Gastroesophageal sphincter (tissue), 3 donors: Measurements from ENCODE around the gene FOXP4.

Experiments
- CTCF ChIP-seq, 4 experiments: fragments of 200-600 bp in 2 of 4; fragments of 450-650 bp in 2 of 4; sonication (generic) in 1 of 4; IDR thresholded peaks; one replicate each; pipeline ENCODE4 v1.5.1; 2017 to 2019; ENCODE audit warnings: antibody characterized with exemption in 4 of 4, mild to moderate bottlenecking in 2 of 4, moderate library complexity in 2 of 4
- EP300 ChIP-seq: sonication (generic); formaldehyde crosslinking; IDR thresholded peaks from one replicate; pipeline ENCODE4 v1.6.1; 2017; ENCODE audit warnings: antibody characterized with exemption, mild to moderate bottlenecking
- POLR2A ChIP-seq, 2 donors: fragments of 450-650 bp; IDR thresholded peaks; one replicate each; pipeline ENCODE4 v1.6.1; 2017; ENCODE audit warnings: antibody characterized with exemption in 2 of 2, mild to moderate bottlenecking in 2 of 2, moderate library complexity in 1 of 2
- POLR2AphosphoS5 ChIP-seq: sonication (generic); formaldehyde crosslinking; IDR thresholded peaks from one replicate; pipeline ENCODE4 v1.6.1; 2017; ENCODE audit warnings: antibody characterized with exemption

- TF ChIP-seq CTCF (IDR thresholded peaks at IDR 0.05) (no peak), POLR2A (IDR thresholded peaks at IDR 0.05) (no peak), POLR2AphosphoS5 (no peak), EP300 (no peak)
These were observed 30.5 kb downstream of the FOXP4 start for GRCh38 chr6:41576667-41577066.
